Natural killer cell (primary cell): ENCODE measurements around the gene ECE1. TPM values are rescaled to one million over a fixed set of nuclear protein-coding genes. Genes with fewer than 3 reads are reported as not detected.

ENCODE experiments used
- ATAC-seq, 3 donors: fragments of 150-1000 bp in 2 of 3; fragments of 200-7000 bp in 1 of 3; cut with Tn5 transposase; 1 replicate in 1 of 3; 2 replicates in 2 of 3; pipeline ENCODE4 v1.10.0; 2021; ENCODE audit warnings: mild to moderate bottlenecking in 2 of 3, moderate library complexity in 2 of 3
- DNase-seq, 2 donors: peaks; one replicate each; pipeline versions ENCODE4 v3.0.0 to v3.0.0-alpha.2; 2013 to 2021; ENCODE audit warnings: mixed read lengths in 1 of 2
- H3K27ac ChIP-seq: one replicate; pipeline ENCODE4 v1.5.1; 2013; ENCODE audit warnings: mild to moderate bottlenecking, low read length
- H3K27me3 ChIP-seq: one replicate; pipeline ENCODE4 v1.6.1; 2013; ENCODE audit warnings: low read length; ENCODE audit not compliant: control insufficient read depth, insufficient read depth
- H3K36me3 ChIP-seq: one replicate; pipeline ENCODE4 v1.6.1; 2013; ENCODE audit warnings: low read length; ENCODE audit not compliant: control insufficient read depth, insufficient read depth
- H3K4me1 ChIP-seq: one replicate; pipeline ENCODE4 v1.6.1; 2013; ENCODE audit warnings: low read length; ENCODE audit not compliant: control insufficient read depth, insufficient read depth
- H3K4me3 ChIP-seq: one replicate; pipeline ENCODE4 v1.5.1; 2013; ENCODE audit warnings: low read length
- H3K9me3 ChIP-seq: one replicate; pipeline ENCODE4 v1.6.1; 2013; ENCODE audit warnings: low read length; ENCODE audit not compliant: control insufficient read depth, insufficient read depth
- H3K27ac Mint-ChIP-seq, 2 donors: one replicate each; pipeline ENCODE4 v1.8.0; 2022; ENCODE audit warnings: mild to moderate bottlenecking in 2 of 2, mixed read lengths in 2 of 2, moderate library complexity in 1 of 2
- H3K27me3 Mint-ChIP-seq, 2 donors: one replicate each; pipeline ENCODE4 v1.8.0; 2022; ENCODE audit warnings: low read depth in 2 of 2, mixed read lengths in 2 of 2
- H3K36me3 Mint-ChIP-seq: one replicate; pipeline ENCODE4 v1.8.0; 2022; ENCODE audit warnings: mixed read lengths
- H3K4me1 Mint-ChIP-seq, 2 donors: one replicate each; pipeline ENCODE4 v1.8.0; 2022; ENCODE audit warnings: mixed read lengths in 2 of 2
- H3K4me3 Mint-ChIP-seq: one replicate; pipeline ENCODE4 v1.8.0; 2022; ENCODE audit warnings: mild to moderate bottlenecking, moderate library complexity, mixed read lengths
- H3K9me3 Mint-ChIP-seq, 2 donors: one replicate each; pipeline ENCODE4 v1.8.0; 2022; ENCODE audit warnings: mixed read lengths in 2 of 2
- WGBS: methylation state at CpG from one replicate; pipeline ENCODE4 v1.1.7; 2013; ENCODE audit warnings: missing lambda C conversion rate; ENCODE audit not compliant: insufficient coverage; 5-methylcytosine and 5-hydroxymethylcytosine counted together
- intact Hi-C: fragments of 100-400 bp; cut with micrococcal nuclease; formaldehyde crosslinking; loops from one replicate; pipeline ENCODE4 v1.14.2; 2022
- total RNA-seq, 4 donors: library from RNA; stranded (reverse); fragments of 120-200 nt in 1 of 4; gene quantifications; one replicate each; pipeline versions ENCODE4 v1.2.3 to v1.2.4, GENCODE V29; 2013 to 2022
- TF ChIP-seq, protein P1 (sequence below): fragments of 200-600 bp; IDR thresholded peaks from one replicate; pipeline ENCODE4 v1.8.0; 2022; ENCODE audit warnings: antibody characterized with exemption

ECE1 gene
- total RNA-seq, 3 donors from 2014 or later (not counting 1 experiment from before 2014, with no cell fraction given), result 47.2 to 70.1 (median 50.7) TPM

DNA sequence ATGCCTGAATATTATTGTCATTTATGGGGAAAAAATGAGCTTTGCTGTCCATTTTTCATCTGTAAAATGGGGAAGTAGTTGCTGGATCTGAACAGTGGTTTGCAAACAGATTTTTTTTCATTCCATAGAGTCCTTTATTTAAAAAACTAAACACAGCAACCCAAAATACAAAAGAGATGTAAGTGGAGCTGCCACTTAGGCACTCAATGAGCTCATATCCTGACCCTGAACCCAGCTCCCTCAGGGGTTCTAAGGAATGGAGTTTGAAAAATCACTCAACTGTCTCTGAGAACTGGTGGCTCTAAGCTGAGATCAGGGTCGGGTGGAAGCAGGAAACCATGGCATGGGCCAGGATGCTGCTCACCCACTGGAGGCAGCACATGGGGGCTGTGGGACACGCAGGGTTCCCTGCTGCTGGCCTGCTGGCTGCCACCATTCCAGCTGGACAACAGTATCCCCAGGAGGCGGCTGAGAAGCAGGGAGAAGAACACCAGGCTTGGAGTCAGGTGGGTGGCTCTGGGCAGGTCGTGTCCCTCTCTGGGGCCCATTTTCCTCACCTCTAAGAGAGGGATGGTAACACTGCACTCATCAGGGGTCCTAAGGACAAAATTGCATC is 9.6 kb upstream of the ECE1 start:
- no peaks in the 10 kb centered on the region for H3K36me3 ChIP-seq
- Mint-ChIP-seq H3K27me3 (no peaks in the 10 kb centered on the region), H3K4me1 (peaks cover 13 to 29% of the 10 kb centered on the region in 2 donors), H3K36me3 (no peaks in the 10 kb centered on the region), H3K9me3 (no peaks in the 10 kb centered on the region), H3K27ac (peak overlapping the region; percentile 13 to 31), H3K4me3 (no peak overlapping the region)
- ATAC-seq, result no peak
- no peak for DNase-seq
- peaks cover 46% of the 10 kb centered on the region for H3K4me1 ChIP-seq
- intact Hi-C loops, result no loop called here
- no peaks in the 10 kb centered on the region for H3K9me3 ChIP-seq
- TF ChIP-seq, protein P1, sequence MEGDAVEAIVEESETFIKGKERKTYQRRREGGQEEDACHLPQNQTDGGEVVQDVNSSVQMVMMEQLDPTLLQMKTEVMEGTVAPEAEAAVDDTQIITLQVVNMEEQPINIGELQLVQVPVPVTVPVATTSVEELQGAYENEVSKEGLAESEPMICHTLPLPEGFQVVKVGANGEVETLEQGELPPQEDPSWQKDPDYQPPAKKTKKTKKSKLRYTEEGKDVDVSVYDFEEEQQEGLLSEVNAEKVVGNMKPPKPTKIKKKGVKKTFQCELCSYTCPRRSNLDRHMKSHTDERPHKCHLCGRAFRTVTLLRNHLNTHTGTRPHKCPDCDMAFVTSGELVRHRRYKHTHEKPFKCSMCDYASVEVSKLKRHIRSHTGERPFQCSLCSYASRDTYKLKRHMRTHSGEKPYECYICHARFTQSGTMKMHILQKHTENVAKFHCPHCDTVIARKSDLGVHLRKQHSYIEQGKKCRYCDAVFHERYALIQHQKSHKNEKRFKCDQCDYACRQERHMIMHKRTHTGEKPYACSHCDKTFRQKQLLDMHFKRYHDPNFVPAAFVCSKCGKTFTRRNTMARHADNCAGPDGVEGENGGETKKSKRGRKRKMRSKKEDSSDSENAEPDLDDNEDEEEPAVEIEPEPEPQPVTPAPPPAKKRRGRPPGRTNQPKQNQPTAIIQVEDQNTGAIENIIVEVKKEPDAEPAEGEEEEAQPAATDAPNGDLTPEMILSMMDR, result no peak
- no peaks in the 10 kb centered on the region for H3K27me3 ChIP-seq
- H3K27ac ChIP-seq, result peak overlapping the region; percentile 11
- H3K4me3 ChIP-seq, result no peak overlapping the region
- WGBS, result 62% methylated on average over 4 of the region's 4 CpGs

DNA sequence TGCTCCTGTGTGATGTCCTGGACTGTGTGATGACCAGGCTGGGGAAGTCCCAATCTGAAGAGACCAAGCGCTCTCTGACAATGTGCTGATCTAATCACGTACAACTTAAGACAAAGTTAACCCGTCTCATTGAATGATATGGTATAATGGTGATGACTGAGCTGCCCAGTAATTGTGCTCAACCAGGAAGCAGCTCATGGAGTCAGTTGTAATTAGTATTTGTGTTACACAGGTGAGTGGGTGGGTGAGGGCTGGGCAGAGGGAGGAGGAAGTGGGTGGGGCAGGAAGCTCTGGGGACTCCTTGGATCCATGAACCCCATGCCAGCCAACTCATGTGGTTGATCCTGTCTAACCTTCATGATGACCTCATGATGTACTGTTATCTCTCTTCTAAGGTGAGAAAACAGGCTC is 8.7 kb upstream of the ECE1 start:
- intact Hi-C loops, result no loop called here
- TF ChIP-seq, protein P1, result no peak
- Mint-ChIP-seq H3K4me3 (no peak overlapping the region), H3K9me3 (no peaks in the 10 kb centered on the region), H3K27me3 (no peaks in the 10 kb centered on the region), H3K27ac (peak overlapping the region in 1 of 2 donors; percentile 58), H3K4me1 (peaks cover 17 to 33% of the 10 kb centered on the region in 2 donors), H3K36me3 (no peaks in the 10 kb centered on the region)
- 80% methylated on average over 3 of the region's 3 CpGs for WGBS
- H3K4me1 ChIP-seq, result peaks cover 55% of the 10 kb centered on the region
- H3K27ac ChIP-seq, result no peak overlapping the region
- no peaks in the 10 kb centered on the region for H3K27me3 ChIP-seq
- DNase-seq (no peak), ATAC-seq (no peak)
- H3K36me3 ChIP-seq, result no peaks in the 10 kb centered on the region
- no peak overlapping the region for H3K4me3 ChIP-seq
- H3K9me3 ChIP-seq, result no peaks in the 10 kb centered on the region

GRCh38 chr1:21297975-21298374 is 7.7 kb upstream of the ECE1 start:
- no peaks in the 10 kb centered on the region for H3K27me3 Mint-ChIP-seq
- no peak overlapping the region for H3K4me3 Mint-ChIP-seq
- Histone ChIP-seq H3K36me3 (no peaks in the 10 kb centered on the region), H3K9me3 (no peaks in the 10 kb centered on the region), H3K27me3 (no peaks in the 10 kb centered on the region), H3K4me3 (no peak overlapping the region), H3K27ac (no peak overlapping the region), H3K4me1 (peaks cover 63% of the 10 kb centered on the region)
- WGBS, result 97% methylated on average over 13 of the region's 13 CpGs
- peaks cover 27 to 39% of the 10 kb centered on the region in 2 donors for H3K4me1 Mint-ChIP-seq
- TF ChIP-seq, protein P1, result no peak
- DNase-seq (no peak), ATAC-seq (no peak)
- H3K9me3 Mint-ChIP-seq, result no peaks in the 10 kb centered on the region
- H3K27ac Mint-ChIP-seq, result peak overlapping the region in 1 of 2 donors; percentile 58
- intact Hi-C loops, result no loop called here
- no peaks in the 10 kb centered on the region for H3K36me3 Mint-ChIP-seq
